Measurements from ENCODE around the gene GTF2E1. TPM values are rescaled to one million over a fixed set of nuclear protein-coding genes. Genes with fewer than 3 reads are reported as not detected.

Gene GTF2E1
- total and polyA plus RNA-seq, 9 of the 15 experiments (the other 6 are each of a cell fraction or from before 2014, with no cell fraction given): 12.9 to 23.5 (median 15.4) TPM

GRCh38 chr3:120793601-120794000 is 51.1 kb downstream of the GTF2E1 start (continued):
- no peak for TF ChIP-seq AFF4 (CRISPR knock-in tag; IDR thresholded peaks at IDR 0.05)
- TF ChIP-seq TCF7 (IDR thresholded peaks at IDR 0.05; ENCODE audit: borderline replicate concordance): no peak
- no peak for TF ChIP-seq CHD2 (IDR thresholded peaks at IDR 0.05; ENCODE audit: low read depth, low read length)
- no peak for TF ChIP-seq KDM4B (IDR thresholded peaks at IDR 0.05; ENCODE audit: borderline replicate concordance in 2 of 2, low read depth in 1 of 2)
- TF ChIP-seq DPF2 (IDR thresholded peaks at IDR 0.05): no peak

- H3K9me3 ChIP-seq (replicated peaks; ENCODE audit: control insufficient read depth, insufficient read depth, low read depth, low read length): no peaks in the 10 kb centered on the region
- ATAC-seq (peak; percentile 98), FAIRE-seq (peak; percentile 79), DNase-seq (ENCODE audit: extremely low read depth in 1 of 4, low spot score in 3 of 4) (peak; percentile 55 to 77 (median 56))
- no peak overlapping the region for H3K27ac ChIP-seq (ENCODE audit: extremely low read depth, low read depth, low read length)
- WGBS (ENCODE audit: insufficient coverage, low coverage, missing lambda C conversion rate): 0% methylated on average over 5 of the region's 5 CpGs
- peaks cover 0 to 2% of the 10 kb centered on the region in 2 experiments; a peak in 2 of 5 replicates for H3K4me1 ChIP-seq (replicated peaks in 1 of 2; ENCODE audit: control insufficient read depth in 2 of 2, insufficient read depth in 2 of 2, low read length in 2 of 2)
- H3K79me2 ChIP-seq (ENCODE audit: control insufficient read depth, insufficient read depth, low read length): no peaks in the 10 kb centered on the region
- no peak overlapping the region for H3K9ac ChIP-seq (ENCODE audit: insufficient read depth in 1 of 2, low read depth in 2 of 2, low read length in 2 of 2)
- no peaks in the 10 kb centered on the region for H3K36me3 ChIP-seq (ENCODE audit: control insufficient read depth, insufficient read depth, low read length)
- H3K27me3 ChIP-seq (ENCODE audit: control insufficient read depth in 2 of 2, insufficient read depth in 2 of 2, low read length in 2 of 2): no peaks in the 10 kb centered on the region
- no peaks in the 10 kb centered on the region for H4K20me1 ChIP-seq (replicated peaks; ENCODE audit: control insufficient read depth, insufficient read depth, low read length)
- peaks cover 2% of the 10 kb centered on the region for H3K9me1 ChIP-seq (ENCODE audit: control insufficient read depth, insufficient read depth, low read length)
- no peak overlapping the region for H3K4me2 ChIP-seq (ENCODE audit: insufficient read depth, low read length)
- no peak overlapping the region for H2AFZ ChIP-seq (ENCODE audit: low read depth, low read length)
- ChIA-PET POLR2A (interaction anchor here (0.7 kb wide), 1 partner anchor 331 kb away, joined by 3 read pairs; no protein-coding TSS in a partner anchor), CTCF (ENCODE audit: low intra/inter-chr PET ratio) (interaction anchor here (0.6 to 2.8 kb wide), 2 partner anchors 234 to 236 kb away, joined by 3 to 22 read pairs; no protein-coding TSS in a partner anchor)
- in situ Hi-C loops (cut with MboI) (loop anchor here (5.0 to 10.0 kb wide), 3 partner anchors 170 to 550 kb away; no protein-coding TSS in a partner anchor), intact Hi-C loops (cut with micrococcal nuclease) (loop anchor here (1.0 to 5.0 kb wide), 3 partner anchors 172 to 378 kb away; no protein-coding TSS in a partner anchor)
- BruUV-seq (replicated peaks): no TSS peak
- H3K4me3 ChIP-seq: no peak overlapping the region
- TF ChIP-seq ZNF592 (IDR thresholded peaks at IDR 0.05): 0 out of 2 replicates have a peak, but pooled peaks have one; percentile 30
- TF ChIP-seq MITF (IDR thresholded peaks at IDR 0.05): no peak
- TF ChIP-seq NR2F6 (CRISPR knock-in tag; IDR thresholded peaks at IDR 0.05): no peak
- peak; percentile 89 to 91 for TF ChIP-seq RAD21 (CRISPR knock-in tag; conservative IDR thresholded peaks at IDR 0.05 in 1 of 2, IDR thresholded peaks at IDR 0.05 in 1 of 2)
- 0 out of 2 replicates have a peak, but pooled peaks have one; percentile 46 for TF ChIP-seq ZNF589 (CRISPR knock-in tag; IDR thresholded peaks at IDR 0.05; ENCODE audit: low read depth)
Measured at GRCh38 chr3:120795017-120795648, 52.6 kb downstream of the GTF2E1 start.
